Measurements from ENCODE around the gene MAU2. TPM values are rescaled to one million over a fixed set of nuclear protein-coding genes. Genes with fewer than 3 reads are reported as not detected.

The MAU2 gene
- total and polyA plus RNA-seq, 2 of the 8 experiments (the other 6 are each of a cell fraction or from before 2014, with no cell fraction given), result 32.0 to 40.8 TPM

DNA sequence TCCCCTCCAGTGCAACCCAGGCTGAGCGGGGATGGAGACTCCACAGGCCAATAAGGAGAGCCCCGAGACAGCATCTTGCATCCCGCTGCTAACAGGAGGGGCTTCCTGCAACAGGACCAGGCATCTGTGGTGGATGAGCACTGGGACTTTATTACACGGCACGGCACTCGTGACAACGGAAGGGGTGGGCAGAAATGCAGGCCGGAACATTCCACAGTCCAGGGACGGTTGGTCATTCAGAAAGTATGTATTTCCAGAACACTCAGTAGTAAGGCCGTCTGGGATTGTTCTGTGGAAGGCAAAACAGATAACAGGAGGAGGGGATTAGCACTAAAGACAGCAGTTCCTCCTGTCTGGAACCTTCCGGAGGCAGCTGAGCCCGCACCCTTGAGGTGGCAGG lies 44.2 kb upstream of the MAU2 start:
- Histone ChIP-seq H2BK20ac (ENCODE audit: low read length) (no peak overlapping the region), H3K4me2 (ENCODE audit: insufficient read depth in 1 of 2, low read depth in 2 of 2, low read length in 2 of 2) (no peak overlapping the region), H4K8ac (ENCODE audit: extremely low read depth, insufficient read depth, low read length) (no peak overlapping the region), H3K79me2 (ENCODE audit: control insufficient read depth in 1 of 2, insufficient read depth in 2 of 2, low read length in 2 of 2) (no peaks in the 10 kb centered on the region), H4K91ac (replicated peaks; ENCODE audit: insufficient read length, low read length) (no peak overlapping the region), H3K9ac (replicated peaks in 1 of 4; ENCODE audit: extremely low read depth in 1 of 4, low read depth in 3 of 4, low read length in 3 of 4) (no peak overlapping the region), H4K5ac (ENCODE audit: insufficient read length, low read depth, low read length) (no peak overlapping the region), H3K23ac (ENCODE audit: insufficient read length) (no peak overlapping the region), H3K14ac (ENCODE audit: insufficient read length) (no peak overlapping the region), H3K56ac (replicated peaks; ENCODE audit: insufficient read length, low read depth, low read length) (no peak overlapping the region), H2BK12ac (ENCODE audit: low read depth, low read length) (no peak overlapping the region), H4K20me1 (replicated peaks in 1 of 2; ENCODE audit: control insufficient read depth in 1 of 2, insufficient read depth in 2 of 2, low read length in 2 of 2) (peaks cover 5 to 18% of the 10 kb centered on the region in 2 experiments), H3K27ac (ENCODE audit: low read depth, low read length) (no peak overlapping the region), H3K4ac (replicated peaks; ENCODE audit: insufficient read length, low read depth, low read length) (no peak overlapping the region), H2BK15ac (ENCODE audit: low read length) (no peak overlapping the region), H3K4me1 (replicated peaks in 1 of 4; ENCODE audit: control insufficient read depth in 3 of 4, insufficient read depth in 4 of 4, low read length in 3 of 4) (peaks cover 0 to 7% (median 5%) of the 10 kb centered on the region in 4 experiments; a peak in 5 of 7 replicates), H3K79me1 (ENCODE audit: low read depth, low read length) (no peaks in the 10 kb centered on the region; the same call in 1 of the 2 replicates), H3K36me3 (ENCODE audit: control insufficient read depth in 2 of 4, insufficient read depth in 4 of 4, low read length in 3 of 4) (peaks cover 8 to 31% (median 22%) of the 10 kb centered on the region in 4 experiments), H2BK5ac (ENCODE audit: low read depth, low read length) (no peak overlapping the region), H3K23me2 (ENCODE audit: low read depth, low read length) (peaks cover 2% of the 10 kb centered on the region; the same call in 1 of the 2 replicates), H3K18ac (ENCODE audit: extremely low read depth, low read length) (no peak overlapping the region), H3K27me3 (replicated peaks in 1 of 4; ENCODE audit: control insufficient read depth in 3 of 4, extremely low read depth in 1 of 4, insufficient read depth in 3 of 4, low read length in 3 of 4) (no peaks in the 10 kb centered on the region; a peak in 1 of 7 replicates), H2AFZ (ENCODE audit: low read length) (no peak overlapping the region), H2AK5ac (ENCODE audit: low read depth, low read length) (no peak overlapping the region), H3K9me3 (ENCODE audit: insufficient read depth in 2 of 2, low read depth in 1 of 2, low read length in 1 of 2) (no peaks in the 10 kb centered on the region), H2BK120ac (replicated peaks; ENCODE audit: low read depth, low read length) (no peak overlapping the region), H3K4me3 (ENCODE audit: extremely low read depth in 1 of 4, insufficient read depth in 2 of 4, low read depth in 3 of 4, low read length in 4 of 4) (no peak overlapping the region)
- no peak for FAIRE-seq
- ChIA-PET CTCF (ENCODE audit: partially characterized antibody) (interaction anchor here (0.6 to 1.2 kb wide), 3 partner anchors 16 to 1291 kb away, joined by 3 to 4 read pairs (median 3); no protein-coding TSS in a partner anchor), POLR2A (ENCODE audit: partially characterized antibody) (interaction anchor here (1.1 to 1.6 kb wide), 3 partner anchors 12 to 19 kb away, joined by 3 to 5 read pairs (median 3); no protein-coding TSS in a partner anchor)
- DNase-seq (ENCODE audit: low read depth in 1 of 2, low spot score in 2 of 2), result no peak
- WGBS, 2 experiments (ENCODE audit: extremely low coverage in 1 of 2, insufficient coverage in 1 of 2, insufficient read length in 1 of 2, insufficient replicate concordance in 2 of 2, low coverage in 1 of 2, low lambda C conversion rate in 2 of 2, missing lambda C conversion rate in 1 of 2), result 90% methylated on average over 12 of the region's 12 CpGs; no CpG with 5 or more reads in 1 of the 2 experiments
- no peak for TF ChIP-seq BACH1 (IDR thresholded peaks at IDR 0.05; ENCODE audit: low read length)
- TF ChIP-seq SIX5 (IDR thresholded peaks at IDR 0.05; ENCODE audit: low read depth, low read length), result no peak
- no peak for TF ChIP-seq SP1 (IDR thresholded peaks at IDR 0.05; ENCODE audit: low read depth, low read length)
- no peak for TF ChIP-seq RBBP5 (IDR thresholded peaks at IDR 0.05; ENCODE audit: borderline replicate concordance, low read depth, low read length)
- TF ChIP-seq CREB1 (IDR thresholded peaks at IDR 0.05), result no peak
- TF ChIP-seq CEBPB (IDR thresholded peaks at IDR 0.05; ENCODE audit: low read depth, low read length), result no peak
- no peak for TF ChIP-seq MAX (IDR thresholded peaks at IDR 0.05)
- no peak for TF ChIP-seq CBX8 (IDR thresholded peaks at IDR 0.05; ENCODE audit: borderline replicate concordance, low read depth, low read length)
- no peak for TF ChIP-seq SRF (IDR thresholded peaks at IDR 0.05; ENCODE audit: low read depth, low read length)
- no peak for TF ChIP-seq ZNF274 (IDR thresholded peaks at IDR 0.05; ENCODE audit: borderline replicate concordance, extremely low read depth, low read length)
- no peak for TF ChIP-seq EZH2 (IDR thresholded peaks at IDR 0.05; ENCODE audit: low read depth, low read length, severe bottlenecking)
- no peak for TF ChIP-seq RNF2 (IDR thresholded peaks at IDR 0.05; ENCODE audit: borderline replicate concordance, low read depth, low read length, missing control alignments, poor library complexity, severe bottlenecking)
- TF ChIP-seq BRCA1 (IDR thresholded peaks at IDR 0.05; ENCODE audit: low read depth, low read length), result no peak
